ENCODE results near the gene FXR2. TPM values are rescaled to one million over a fixed set of nuclear protein-coding genes. Genes with fewer than 3 reads are reported as not detected.
"Not testable (repeated sequence)": the region's sequence is repeated elsewhere in the genome, so short reads cannot be mapped to it uniquely, and the experiment has no call there.

Gene FXR2
- total RNA-seq, 4 donors from 2014 or later = 32.1 to 35.7 (median 33.9) TPM

DNA sequence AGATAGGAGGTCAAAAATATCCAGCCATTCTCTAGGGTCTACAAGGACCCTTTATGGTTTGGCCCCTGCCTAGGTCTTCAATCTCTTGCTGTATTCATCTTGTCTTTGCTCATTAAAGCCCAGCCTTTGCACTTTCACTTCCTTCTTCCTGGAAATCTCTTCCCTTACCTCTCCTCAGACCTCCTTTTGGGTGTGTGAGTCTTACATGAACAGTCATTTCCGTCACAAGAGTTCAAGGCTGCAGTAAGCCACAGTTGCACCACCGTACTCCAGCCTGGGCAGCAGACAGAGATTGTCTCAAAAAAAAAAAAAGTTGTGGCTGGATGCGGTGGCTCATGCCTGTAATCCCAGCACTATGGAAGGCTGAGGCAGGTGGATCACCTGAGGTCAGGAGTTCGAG lies 30.1 kb upstream of the FXR2 start:
- no peak overlapping the region for H3K4me3 ChIP-seq (ENCODE audit: low read depth, poor library complexity, severe bottlenecking)
- intact Hi-C loops (cut with DNase I; ENCODE audit: low total_unique reads) = no loop called here
- TF ChIP-seq, protein P1, sequence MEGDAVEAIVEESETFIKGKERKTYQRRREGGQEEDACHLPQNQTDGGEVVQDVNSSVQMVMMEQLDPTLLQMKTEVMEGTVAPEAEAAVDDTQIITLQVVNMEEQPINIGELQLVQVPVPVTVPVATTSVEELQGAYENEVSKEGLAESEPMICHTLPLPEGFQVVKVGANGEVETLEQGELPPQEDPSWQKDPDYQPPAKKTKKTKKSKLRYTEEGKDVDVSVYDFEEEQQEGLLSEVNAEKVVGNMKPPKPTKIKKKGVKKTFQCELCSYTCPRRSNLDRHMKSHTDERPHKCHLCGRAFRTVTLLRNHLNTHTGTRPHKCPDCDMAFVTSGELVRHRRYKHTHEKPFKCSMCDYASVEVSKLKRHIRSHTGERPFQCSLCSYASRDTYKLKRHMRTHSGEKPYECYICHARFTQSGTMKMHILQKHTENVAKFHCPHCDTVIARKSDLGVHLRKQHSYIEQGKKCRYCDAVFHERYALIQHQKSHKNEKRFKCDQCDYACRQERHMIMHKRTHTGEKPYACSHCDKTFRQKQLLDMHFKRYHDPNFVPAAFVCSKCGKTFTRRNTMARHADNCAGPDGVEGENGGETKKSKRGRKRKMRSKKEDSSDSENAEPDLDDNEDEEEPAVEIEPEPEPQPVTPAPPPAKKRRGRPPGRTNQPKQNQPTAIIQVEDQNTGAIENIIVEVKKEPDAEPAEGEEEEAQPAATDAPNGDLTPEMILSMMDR (IDR thresholded peaks at IDR 0.05) = no peak
- TF ChIP-seq POLR2A (IDR thresholded peaks at IDR 0.05) = no peak
- WGBS, 2 donors = 85 to 88% methylated on average over 4 of the region's 4 CpGs
- no peak for DNase-seq (ENCODE audit: low spot score in 2 of 2)

- H3K4me3 ChIP-seq (ENCODE audit: low read depth, poor library complexity, severe bottlenecking); DNase-seq (ENCODE audit: low spot score in 2 of 2); intact Hi-C loops (cut with DNase I; ENCODE audit: low total_unique reads): not testable (repeated sequence)
- WGBS, 2 donors = 63 to 67% methylated on average over 7 of the region's 7 CpGs
Measured at GRCh38 chr17:7641635-7642034, 26.9 kb upstream of the FXR2 start.

- intact Hi-C loops (cut with DNase I; ENCODE audit: low total_unique reads) = no loop called here
- WGBS, 2 donors = 92 to 97% methylated on average over 17 to 24 of the region's 26 CpGs
- no peak for DNase-seq (ENCODE audit: low spot score in 2 of 2)
- H3K4me3 ChIP-seq (ENCODE audit: low read depth, poor library complexity, severe bottlenecking) = no peak overlapping the region
- TF ChIP-seq POLR2A (IDR thresholded peaks at IDR 0.05) = no peak
- TF ChIP-seq, protein P1 (IDR thresholded peaks at IDR 0.05) = no peak
Measured at GRCh38 chr17:7640783-7641182, 26.1 kb upstream of the FXR2 start.

DNA sequence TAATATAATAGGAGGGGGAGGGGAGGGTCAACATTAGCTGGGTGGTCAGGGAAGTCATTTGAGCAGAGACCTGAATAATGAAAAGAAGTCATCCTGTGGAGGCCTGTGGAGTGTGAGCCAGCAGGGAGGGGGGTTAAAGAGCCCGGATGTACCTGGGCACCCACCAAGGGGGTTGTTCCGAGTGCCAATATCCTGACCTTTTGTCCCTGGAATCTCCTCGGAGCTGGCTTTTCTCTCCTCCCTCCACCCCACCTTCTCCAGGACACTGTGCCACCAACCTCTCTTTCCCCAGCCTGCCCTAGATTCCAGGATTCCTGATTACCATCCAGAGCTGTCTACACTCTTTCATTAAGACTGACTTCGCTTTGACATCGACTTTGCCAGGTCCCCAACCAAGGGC lies 21.5 kb upstream of the FXR2 start:
- TF ChIP-seq, protein P1 (IDR thresholded peaks at IDR 0.05) = no peak
- TF ChIP-seq POLR2A (IDR thresholded peaks at IDR 0.05) = no peak
- WGBS, 2 donors = 62 to 67% methylated on average over 5 of the region's 5 CpGs
- DNase-seq (ENCODE audit: low spot score in 2 of 2) = no peak
- no peak overlapping the region for H3K4me3 ChIP-seq (ENCODE audit: low read depth, poor library complexity, severe bottlenecking)
- intact Hi-C loops (cut with DNase I; ENCODE audit: low total_unique reads) = no loop called here

- no peak for DNase-seq (ENCODE audit: low spot score in 2 of 2)
- intact Hi-C loops (cut with DNase I; ENCODE audit: low total_unique reads) = no loop called here
- no peak overlapping the region for H3K4me3 ChIP-seq (ENCODE audit: low read depth, poor library complexity, severe bottlenecking)
- TF ChIP-seq POLR2A (IDR thresholded peaks at IDR 0.05) = no peak
- TF ChIP-seq, protein P1 (IDR thresholded peaks at IDR 0.05) = no peak
- 24 to 34% methylated on average over 5 of the region's 5 CpGs for WGBS, 2 donors
Measured at GRCh38 chr17:7634384-7634783, 19.7 kb upstream of the FXR2 start.

- WGBS, 2 donors = 91 to 98% methylated on average over 2 of the region's 2 CpGs
- no peak for DNase-seq (ENCODE audit: low spot score in 2 of 2)
- H3K4me3 ChIP-seq (ENCODE audit: low read depth, poor library complexity, severe bottlenecking) = no peak overlapping the region
- no peak for TF ChIP-seq POLR2A (IDR thresholded peaks at IDR 0.05)
- TF ChIP-seq, protein P1 (IDR thresholded peaks at IDR 0.05) = no peak
- intact Hi-C loops (cut with DNase I; ENCODE audit: low total_unique reads) = no loop called here
Measured at GRCh38 chr17:7633093-7633492, 18.4 kb upstream of the FXR2 start.

Data from lower leg skin (tissue), 4 donors.